Activated CD4-positive, alpha-beta memory T cell treated with anti-CD3 and anti-CD28 coated beads for 36 hours (primary cell): ENCODE data around the gene MAMDC2. TPM values are rescaled to one million over a fixed set of nuclear protein-coding genes. Genes with fewer than 3 reads are reported as not detected.

Experiments
- CTCF ChIA-PET: fragments of 350-600 bp; sonication (Branson Sonifier 250); formaldehyde crosslinking; loops from one replicate; lab custom pipeline; 2021; ENCODE audit warnings: antibody characterized with exemption, inconsistent platforms; lab: Charles Lee
- POLR2A ChIA-PET: fragments of 350-600 bp; sonication (Branson Sonifier 250); formaldehyde crosslinking; loops from one replicate; lab custom pipeline; 2021; ENCODE audit warnings: antibody characterized with exemption; lab: Charles Lee
- DNase-seq: peaks from one replicate; pipeline ENCODE4 v3.0.0-alpha.2; 2020
- H3K27ac Mint-ChIP-seq: one replicate; pipeline ENCODE4 v1.8.0; 2021; ENCODE audit warnings: mixed read lengths
- H3K27me3 Mint-ChIP-seq: one replicate; pipeline ENCODE4 v1.8.0; 2021; ENCODE audit warnings: mixed read lengths
- H3K36me3 Mint-ChIP-seq: one replicate; pipeline ENCODE4 v1.8.0; 2021; ENCODE audit warnings: mixed read lengths
- H3K4me1 Mint-ChIP-seq: one replicate; pipeline ENCODE4 v1.8.0; 2021; ENCODE audit warnings: low read depth, mixed read lengths
- H3K4me3 Mint-ChIP-seq: one replicate; pipeline ENCODE4 v1.8.0; 2021; ENCODE audit warnings: mild to moderate bottlenecking, mixed read lengths
- H3K9me3 Mint-ChIP-seq: one replicate; pipeline ENCODE4 v1.8.0; 2021; ENCODE audit warnings: mixed read lengths
- intact Hi-C: fragments of 100-400 bp; cut with micrococcal nuclease; formaldehyde crosslinking; loops from one replicate; pipeline ENCODE4 v1.15.1; 2023
- total RNA-seq, 2 experiments: library from RNA; stranded (reverse); gene quantifications; one replicate each; pipeline ENCODE4 v1.2.3, GENCODE V29; 2021

The MAMDC2 gene
- total RNA-seq, 2 experiments from 2014 or later: not detected

DNA sequence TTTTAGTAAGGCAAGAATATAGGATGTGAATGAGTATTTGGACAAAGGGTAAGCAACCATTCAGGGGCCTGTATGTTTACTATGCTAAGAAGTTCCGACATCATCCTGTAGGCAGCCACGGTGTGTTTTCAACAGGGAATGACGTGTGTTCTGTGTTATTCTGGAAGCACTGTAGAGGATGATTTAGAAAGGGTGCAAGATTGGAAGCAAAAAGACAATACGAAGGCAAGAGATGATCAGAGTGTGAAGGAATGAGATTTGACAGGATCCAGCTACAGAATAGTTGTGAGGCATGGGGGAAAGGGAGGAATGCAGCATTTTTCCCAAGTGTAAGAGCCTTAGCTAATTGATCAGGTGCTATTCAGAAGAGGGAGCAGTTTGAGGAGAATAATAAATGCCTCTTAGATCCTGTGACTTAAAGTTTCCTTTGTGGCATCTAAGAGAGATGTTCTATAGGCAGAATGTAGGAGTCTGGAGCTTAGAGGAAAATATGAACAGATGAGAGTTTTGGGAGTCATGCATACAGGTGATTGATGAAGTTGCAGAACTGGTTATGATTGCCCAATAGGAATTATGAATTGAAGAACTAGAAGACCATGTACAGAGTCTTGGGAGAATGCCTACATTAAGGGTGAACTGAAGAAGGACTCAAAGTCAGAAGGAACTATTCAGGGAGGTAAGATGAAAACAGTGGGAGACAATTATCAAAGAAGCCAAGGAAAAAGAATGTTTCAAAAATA lies 217.7 kb downstream of the MAMDC2 start:
- peaks cover 54% of the 10 kb centered on the region for H3K4me1 Mint-ChIP-seq
- H3K9me3 Mint-ChIP-seq: no peaks in the 10 kb centered on the region
- peak overlapping the region; percentile 78 for H3K27ac Mint-ChIP-seq
- H3K27me3 Mint-ChIP-seq: no peaks in the 10 kb centered on the region
- H3K36me3 Mint-ChIP-seq: peaks cover 38% of the 10 kb centered on the region
- peak overlapping the region; percentile 95 for H3K4me3 Mint-ChIP-seq
- ChIA-PET POLR2A (interaction anchor here (0.6 to 1.2 kb wide), 2 partner anchors 11 to 22 kb away, joined by 3 to 6 read pairs; no protein-coding TSS in a partner anchor), CTCF (interaction anchor here (1.2 kb wide), 1 partner anchor 150 kb away, joined by 3 read pairs; no protein-coding TSS in a partner anchor)
- intact Hi-C loops: loop anchor here (5.0 kb wide), 1 partner anchor 36 kb away; no protein-coding TSS in a partner anchor
- no peak for DNase-seq

DNA sequence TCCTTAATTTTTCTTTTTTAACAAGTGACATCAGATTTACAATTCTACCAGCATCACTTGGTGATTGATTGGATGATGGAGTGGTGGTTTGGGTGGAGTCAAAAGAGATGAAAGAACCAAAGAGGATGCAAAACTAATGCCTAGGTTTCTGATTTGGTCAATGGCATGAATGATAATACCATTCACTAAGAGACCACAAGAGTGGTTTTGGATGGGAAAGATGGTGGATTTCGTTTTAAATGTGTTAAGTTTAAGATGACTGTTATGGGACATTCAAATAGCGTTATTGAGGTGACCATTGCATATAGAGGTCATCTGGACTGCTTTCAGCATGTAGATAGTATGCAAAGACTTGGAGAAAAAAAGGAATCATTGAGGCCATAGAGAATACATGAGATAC lies 218.7 kb downstream of the MAMDC2 start:
- no peaks in the 10 kb centered on the region for H3K27me3 Mint-ChIP-seq
- H3K27ac Mint-ChIP-seq: peak overlapping the region; percentile 78
- intact Hi-C loops: loop anchor here (5.0 kb wide), 1 partner anchor 35 kb away; no protein-coding TSS in a partner anchor
- ChIA-PET CTCF (interaction anchor here (1.1 kb wide), 2 partner anchors 9 to 22 kb away, joined by 3 to 4 read pairs; no protein-coding TSS in a partner anchor), POLR2A (interaction anchor here (0.6 kb wide), 1 partner anchor 152 kb away, joined by 4 read pairs; the partner anchor contains the start of gene KLF9)
- peak overlapping the region; percentile 95 for H3K4me3 Mint-ChIP-seq
- DNase-seq: no peak
- H3K4me1 Mint-ChIP-seq: peaks cover 55% of the 10 kb centered on the region
- H3K36me3 Mint-ChIP-seq: peaks cover 40% of the 10 kb centered on the region
- H3K9me3 Mint-ChIP-seq: no peaks in the 10 kb centered on the region

DNA sequence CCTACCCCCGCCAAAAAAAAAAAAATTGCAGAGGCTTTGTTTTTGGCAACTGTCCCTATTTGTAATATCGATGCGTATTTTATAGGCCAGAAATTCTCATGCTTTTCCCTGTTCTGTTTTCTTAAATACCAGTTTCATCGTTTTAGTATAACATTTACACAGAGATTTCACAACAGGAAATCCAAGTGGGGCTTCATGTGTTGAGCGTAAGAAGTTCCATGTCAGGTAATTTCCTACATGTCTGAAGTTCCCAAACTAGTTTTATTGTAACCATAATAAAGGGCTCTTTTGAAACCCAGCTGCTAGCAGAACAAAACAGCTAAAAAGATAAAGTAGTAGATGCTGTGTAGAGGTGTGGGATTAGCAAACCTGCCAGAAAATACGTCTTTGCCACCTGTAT lies 219.3 kb downstream of the MAMDC2 start:
- H3K4me3 Mint-ChIP-seq: peak overlapping the region; percentile 95
- POLR2A ChIA-PET: interaction anchor here (0.6 kb wide), 1 partner anchor 151 kb away, joined by 4 read pairs; the partner anchor contains the start of gene KLF9
- peak overlapping the region; percentile 78 for H3K27ac Mint-ChIP-seq
- peaks cover 44% of the 10 kb centered on the region for H3K36me3 Mint-ChIP-seq
- H3K9me3 Mint-ChIP-seq: no peaks in the 10 kb centered on the region
- CTCF ChIA-PET: interaction anchor here (1.1 kb wide), 2 partner anchors 8 to 21 kb away, joined by 3 to 4 read pairs; no protein-coding TSS in a partner anchor
- H3K4me1 Mint-ChIP-seq: peaks cover 51% of the 10 kb centered on the region
- no peak for DNase-seq
- H3K27me3 Mint-ChIP-seq: no peaks in the 10 kb centered on the region
- intact Hi-C loops: loop anchor here (5.0 kb wide), 1 partner anchor 34 kb away; no protein-coding TSS in a partner anchor

DNA sequence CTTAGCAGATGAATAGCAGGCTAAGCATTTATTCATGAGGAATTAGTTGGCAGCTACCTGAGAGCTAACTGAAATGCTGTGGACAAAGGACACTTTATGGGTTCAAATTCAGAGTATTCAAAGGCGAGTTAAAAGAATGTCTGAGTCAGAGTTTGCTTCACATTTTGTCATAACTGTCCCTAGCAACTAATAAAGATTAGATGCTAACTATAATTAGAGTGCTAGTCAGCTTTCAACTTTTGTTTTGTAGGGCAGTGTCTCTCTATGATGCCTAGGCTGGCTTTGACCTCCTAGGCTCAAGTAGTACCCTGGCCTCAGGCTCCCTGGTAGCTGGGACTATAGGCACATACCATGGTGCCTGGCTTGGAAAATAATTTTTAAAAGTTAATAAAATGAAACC lies 219.8 kb downstream of the MAMDC2 start:
- no peak for DNase-seq
- H3K9me3 Mint-ChIP-seq: no peaks in the 10 kb centered on the region
- intact Hi-C loops: loop anchor here (5.0 kb wide), 1 partner anchor 34 kb away; no protein-coding TSS in a partner anchor
- POLR2A ChIA-PET: no interaction called here
- H3K4me3 Mint-ChIP-seq: no peak overlapping the region
- H3K27me3 Mint-ChIP-seq: no peaks in the 10 kb centered on the region
- H3K27ac Mint-ChIP-seq: no peak overlapping the region
- peaks cover 44% of the 10 kb centered on the region for H3K36me3 Mint-ChIP-seq
- CTCF ChIA-PET: interaction anchor here (1.1 kb wide), 1 partner anchor 8 kb away, joined by 4 read pairs; no protein-coding TSS in a partner anchor
- peaks cover 47% of the 10 kb centered on the region for H3K4me1 Mint-ChIP-seq

Other genes starting within 250 kb of the MAMDC2 start
- gene CFAP95, start 223.0 kb upstream of the MAMDC2 start, total RNA-seq: not detected
- gene SMC5, start 215.1 kb downstream of the MAMDC2 start, total RNA-seq: 10 to 100 TPM; 32.0 to 34.1 TPM